Measurements from ENCODE around the gene RHNO1. TPM values are rescaled to one million over a fixed set of nuclear protein-coding genes. Genes with fewer than 3 reads are reported as not detected.
A peak's percentile ranks its signal among the peaks of the same experiment; 100 is the strongest.

The RHNO1 gene, protein sequence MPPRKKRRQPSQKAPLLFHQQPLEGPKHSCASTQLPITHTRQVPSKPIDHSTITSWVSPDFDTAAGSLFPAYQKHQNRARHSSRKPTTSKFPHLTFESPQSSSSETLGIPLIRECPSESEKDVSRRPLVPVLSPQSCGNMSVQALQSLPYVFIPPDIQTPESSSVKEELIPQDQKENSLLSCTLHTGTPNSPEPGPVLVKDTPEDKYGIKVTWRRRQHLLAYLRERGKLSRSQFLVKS
- 1 to 10 TPM; 6.1 to 9.6 (median 8.2) TPM for total RNA-seq
- polyA plus RNA-seq = 10 to 100 TPM; 16.9 to 21.6 (median 19.4) TPM

GRCh38 chr12:2877047-2877952, at the start of gene RHNO1, which contains the start of gene FOXM1:
Gene RHNO1, plus strand, starts transcription at chr12:2877223. Its CDS starts 8,144 bp downstream, at chr12:2885367.
Gene FOXM1, minus strand, starts transcription at chr12:2877174. Its CDS starts 2,696 bp downstream, at chr12:2874478.
- 1% methylated on average over 70 of the region's 70 CpGs for WGBS, 2 donors
- H3K27ac ChIP-seq = peak within 1 kb of the TSS; percentile 85 to 95 (median 92)
- H3K27me3 ChIP-seq = no peaks in the 10 kb centered on the region
- intact Hi-C loops (cut with DNase I) = no loop called here
- peak within 1 kb of the TSS; percentile 70 to 94 (median 85) for H3K4me3 ChIP-seq
- no peaks in the 10 kb centered on the region for H3K36me3 ChIP-seq
- DNase-seq = peak; percentile 95
- H3K9me3 ChIP-seq = no peaks in the 10 kb centered on the region
- TF ChIP-seq POLR2A (IDR thresholded peaks at IDR 0.05) = peak in 1 of 2 donors; percentile 19
- peak; percentile 75 to 90 (median 86) for TF ChIP-seq POLR2AphosphoS5 (IDR thresholded peaks at IDR 0.05)
- peak in 1 of 4 experiments; percentile 15 for TF ChIP-seq CTCF (IDR thresholded peaks at IDR 0.05)
- no peak for TF ChIP-seq EP300 (IDR thresholded peaks at IDR 0.05)
- peaks cover 0 to 19% (median 17%) of the 10 kb centered on the region in 4 donors for H3K4me1 ChIP-seq

- no peak for TF ChIP-seq CTCF (IDR thresholded peaks at IDR 0.05)
- no peak for TF ChIP-seq EP300 (IDR thresholded peaks at IDR 0.05)
- TF ChIP-seq POLR2A (IDR thresholded peaks at IDR 0.05) = no peak
- no peak for TF ChIP-seq POLR2AphosphoS5 (IDR thresholded peaks at IDR 0.05)
- intact Hi-C loops (cut with DNase I) = no loop called here
- Histone ChIP-seq H3K9me3 (no peaks in the 10 kb centered on the region), H3K4me3 (no peak overlapping the region), H3K4me1 (peaks cover 0 to 4% (median under 1%) of the 10 kb centered on the region in 4 donors), H3K36me3 (peaks cover 3 to 66% (median 43%) of the 10 kb centered on the region in 4 donors), H3K27ac (no peak overlapping the region), H3K27me3 (peaks cover 0 to 5% (median 0%) of the 10 kb centered on the region in 3 donors)
- no peak for DNase-seq
- WGBS, 2 donors = 61 to 85% methylated on average over 6 of the region's 6 CpGs
These were observed 47.7 kb upstream of the RHNO1 start for GRCh38 chr12:2829275-2829674.

GRCh38 chr12:2832550-2833127, 44.4 kb upstream of the RHNO1 start:
- Histone ChIP-seq H3K4me1 (peaks cover 0 to 18% (median 14%) of the 10 kb centered on the region in 4 donors), H3K9me3 (no peaks in the 10 kb centered on the region), H3K27me3 (peaks cover 0 to 29% (median 0%) of the 10 kb centered on the region in 3 donors), H3K27ac (no peak overlapping the region), H3K4me3 (no peak overlapping the region), H3K36me3 (peaks cover 0 to 32% (median 20%) of the 10 kb centered on the region in 4 donors)
- WGBS, 2 donors = 84% methylated on average over 6 of the region's 6 CpGs
- no peak for TF ChIP-seq POLR2AphosphoS5 (IDR thresholded peaks at IDR 0.05)
- no peak for TF ChIP-seq POLR2A (IDR thresholded peaks at IDR 0.05)
- TF ChIP-seq CTCF (IDR thresholded peaks at IDR 0.05) = no peak
- no peak for TF ChIP-seq EP300 (IDR thresholded peaks at IDR 0.05)
- intact Hi-C loops (cut with DNase I) = no loop called here
- DNase-seq = no peak

DNA sequence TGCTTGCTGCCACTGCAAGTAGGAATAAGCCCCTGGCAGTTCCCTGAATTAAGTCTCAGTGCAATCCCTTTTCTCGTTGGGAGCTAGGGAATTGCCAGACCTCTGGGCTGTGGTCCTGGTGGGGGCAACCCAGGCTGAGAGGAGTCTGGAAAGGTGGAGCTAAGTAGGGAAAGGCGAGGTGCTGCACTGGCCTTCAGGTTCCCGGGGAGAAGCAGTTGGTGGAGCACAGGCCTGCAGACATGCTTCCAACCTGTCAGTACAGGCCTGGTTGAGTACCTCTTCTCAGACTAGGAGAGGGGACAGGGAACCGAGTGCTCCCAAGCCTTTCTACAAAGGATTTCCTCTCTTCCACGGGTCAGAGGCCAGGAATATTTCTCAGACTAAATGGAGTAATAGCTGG, 43.7 kb upstream of the RHNO1 start:
- WGBS, 2 donors = 71 to 73% methylated on average over 5 of the region's 5 CpGs
- Histone ChIP-seq H3K27me3 (peaks cover 0 to 29% (median 0%) of the 10 kb centered on the region in 3 donors), H3K36me3 (peaks cover 0 to 27% (median 13%) of the 10 kb centered on the region in 4 donors), H3K9me3 (no peaks in the 10 kb centered on the region), H3K4me3 (peak overlapping the region in 1 of 4 donors; percentile 30), H3K4me1 (peaks cover 0 to 18% (median 14%) of the 10 kb centered on the region in 4 donors), H3K27ac (no peak overlapping the region)
- TF ChIP-seq POLR2A (IDR thresholded peaks at IDR 0.05) (no peak), EP300 (IDR thresholded peaks at IDR 0.05) (no peak), POLR2AphosphoS5 (IDR thresholded peaks at IDR 0.05) (no peak), CTCF (IDR thresholded peaks at IDR 0.05) (no peak)
- intact Hi-C loops (cut with DNase I) = no loop called here
- DNase-seq = no peak
